Right forelimb (tissue), 1 donor: ENCODE results near the gene FOLR1.
A peak's percentile ranks its signal among the peaks of the same experiment; 100 is the strongest.

Experiments used
- DNase-seq: peaks from one replicate; pipeline ENCODE4 v3.0.0-alpha.2; 2018

FOLR1 gene

DNA sequence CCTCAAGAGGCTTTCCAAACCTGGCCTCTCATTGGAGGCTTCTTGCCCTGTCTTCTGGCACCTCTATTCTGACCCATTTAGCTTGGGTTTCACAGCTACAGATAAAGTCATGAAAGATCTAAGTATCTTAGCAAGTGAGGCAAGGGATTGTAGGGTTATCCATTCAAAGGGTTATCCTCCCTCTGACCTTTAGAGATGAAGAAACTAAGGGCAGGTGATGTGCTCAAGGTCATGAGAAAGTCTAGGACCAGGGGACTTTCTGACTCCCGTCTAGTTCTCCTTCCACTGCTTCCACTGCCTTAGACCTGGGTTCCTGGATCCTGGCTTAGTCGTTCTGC is 44.8 kb downstream of the FOLR1 start:
- no peak for DNase-seq

DNA sequence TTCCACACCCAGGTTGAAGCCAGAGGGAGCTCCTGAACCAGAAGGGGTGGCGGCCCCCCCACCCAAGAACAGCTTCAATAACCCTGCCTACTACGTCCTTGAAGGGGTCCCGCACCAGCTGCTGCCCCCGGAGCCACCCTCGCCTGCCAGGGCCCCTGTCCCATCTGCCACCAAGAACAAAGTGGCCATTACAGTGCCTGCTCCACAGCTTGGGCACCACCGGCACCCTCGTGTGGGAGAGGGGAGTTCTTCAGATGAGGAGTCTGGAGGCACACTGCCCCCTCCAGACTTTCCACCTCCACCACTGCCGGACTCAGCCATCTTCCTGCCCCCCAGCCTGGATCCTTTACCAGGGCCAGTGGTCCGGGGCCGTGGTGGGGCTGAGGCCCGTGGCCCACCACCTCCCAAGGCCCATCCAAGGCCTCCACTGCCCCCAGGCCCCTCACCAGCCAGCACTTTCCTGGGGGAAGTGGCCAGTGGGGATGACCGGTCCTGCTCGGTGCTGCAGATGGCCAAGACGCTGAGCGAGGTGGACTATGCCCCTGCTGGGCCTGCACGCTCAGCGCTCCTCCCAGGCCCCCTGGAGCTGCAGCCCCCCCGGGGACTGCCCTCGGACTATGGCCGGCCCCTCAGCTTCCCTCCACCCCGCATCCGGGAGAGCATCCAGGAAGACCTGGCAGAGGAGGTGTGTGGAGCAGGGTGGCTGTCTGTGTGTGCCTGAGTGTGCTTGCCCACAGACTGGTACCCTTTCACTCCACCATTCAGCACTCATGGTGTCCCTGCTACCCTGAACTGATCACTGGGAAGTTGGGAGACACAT is 45.4 kb downstream of the FOLR1 start:
- DNase-seq = no peak

DNA sequence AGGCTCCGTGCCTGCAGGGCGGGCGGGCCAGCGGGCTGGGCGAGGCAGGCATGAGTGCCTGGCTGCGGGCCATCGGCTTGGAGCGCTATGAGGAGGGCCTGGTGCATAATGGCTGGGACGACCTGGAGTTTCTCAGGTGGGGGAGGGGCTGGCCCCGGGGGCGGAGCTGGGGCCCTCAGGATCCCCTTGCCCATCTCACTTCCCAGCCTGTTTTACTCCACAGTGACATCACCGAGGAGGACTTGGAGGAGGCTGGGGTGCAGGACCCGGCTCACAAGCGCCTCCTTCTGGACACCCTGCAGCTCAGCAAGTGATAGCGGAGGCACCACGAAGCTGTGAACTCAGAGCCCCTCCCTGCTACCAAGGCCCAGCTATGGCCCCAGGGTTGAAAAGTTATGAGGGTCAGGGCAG is 46.1 kb downstream of the FOLR1 start:
- no peak for DNase-seq

DNA sequence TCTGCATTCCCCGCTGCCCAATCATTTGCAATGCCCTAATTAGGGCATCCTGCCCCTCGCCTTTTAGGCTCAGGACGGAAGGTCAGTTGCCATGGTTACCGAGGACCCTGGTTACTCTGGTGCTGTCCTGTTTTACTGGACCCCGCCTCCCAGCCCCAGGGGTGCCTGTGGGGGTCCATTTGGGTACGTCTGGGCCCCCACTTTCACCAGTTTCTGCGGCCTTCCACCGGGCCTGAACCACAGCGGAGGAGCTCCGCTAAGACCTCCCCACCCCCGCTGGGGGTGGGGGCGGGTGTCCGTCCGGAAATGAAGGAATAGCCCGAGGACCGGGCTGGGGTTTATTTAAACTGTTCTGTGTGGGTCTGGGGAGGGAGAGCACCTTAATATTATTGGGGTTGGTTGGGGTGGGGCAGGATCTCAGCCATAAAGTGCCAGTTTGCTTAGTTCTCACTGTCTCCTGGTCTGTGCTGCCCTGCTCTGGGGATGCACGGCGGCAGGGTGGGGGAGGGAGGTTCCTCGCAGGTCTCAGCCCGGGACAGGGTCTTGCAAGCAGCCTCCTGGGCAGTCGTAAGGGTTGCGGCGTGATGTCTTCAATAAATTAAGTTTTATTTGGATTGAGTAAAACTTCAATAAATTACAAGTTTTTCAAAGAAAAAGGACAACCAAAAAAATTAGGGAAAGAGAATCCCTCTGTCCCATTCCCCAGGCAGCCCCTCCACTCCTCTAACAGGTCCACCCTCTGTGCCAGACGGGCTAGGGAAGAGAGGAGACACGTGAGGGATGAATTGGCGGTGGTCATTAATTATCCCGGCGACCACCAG is 46.8 kb downstream of the FOLR1 start:
- no peak for DNase-seq

DNA sequence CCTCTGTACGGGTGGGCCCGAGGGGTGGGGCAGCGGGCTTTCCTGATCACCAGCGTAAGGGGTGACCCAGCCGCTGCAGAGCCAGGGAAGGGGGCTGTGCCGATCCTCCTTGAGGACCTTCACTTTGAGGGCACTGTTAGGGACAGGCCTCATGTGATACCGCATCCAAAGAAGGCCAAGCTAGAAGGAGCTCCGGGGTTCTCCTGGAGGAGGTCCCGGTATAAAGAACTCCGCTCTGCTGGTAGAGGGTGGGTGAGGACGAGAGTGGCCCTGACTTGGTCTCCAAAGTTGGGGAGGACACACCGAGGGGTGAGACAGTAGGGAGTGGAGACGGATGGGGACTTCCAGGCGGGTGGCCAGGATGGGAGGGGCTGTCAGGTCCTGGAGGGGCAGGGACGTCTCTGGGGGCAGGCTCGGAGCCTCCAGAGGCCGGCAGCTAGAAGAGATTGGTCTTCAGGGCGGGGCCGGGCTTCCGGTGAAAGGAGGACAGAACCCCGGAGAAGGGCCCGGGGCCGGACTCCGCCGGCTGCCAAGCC is 47.4 kb downstream of the FOLR1 start:
- peak; percentile 72 for DNase-seq

DNA sequence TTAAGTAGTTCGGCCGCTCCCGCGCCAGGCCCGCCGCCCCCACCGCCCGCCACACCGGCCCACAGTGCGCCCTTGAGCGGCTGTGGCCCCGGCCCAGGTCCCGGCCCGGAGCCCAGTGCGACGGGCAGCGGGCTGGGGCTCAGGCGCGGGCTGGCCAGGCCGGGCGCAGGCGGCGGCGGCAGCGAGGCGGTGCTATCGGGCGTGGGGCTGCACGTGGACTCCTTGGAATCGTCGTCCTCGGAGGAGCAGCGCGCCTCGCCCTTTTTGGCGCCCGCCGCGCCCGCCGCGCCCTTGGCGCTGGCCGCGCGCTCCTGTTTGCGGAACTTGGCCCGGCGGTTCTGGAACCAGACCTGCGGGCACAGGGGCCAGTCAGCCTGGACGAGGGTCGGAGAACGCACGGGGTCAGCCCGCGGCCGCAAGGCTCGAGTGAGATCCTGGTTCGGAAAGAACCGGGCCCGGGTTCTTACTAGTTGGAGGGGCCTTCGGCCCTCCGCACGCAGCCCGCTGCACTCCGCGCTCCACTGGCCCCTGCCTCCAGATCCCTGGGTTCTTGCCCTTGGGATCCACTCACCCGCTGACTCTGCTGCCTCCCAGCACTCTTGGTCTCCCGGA is 48.0 kb downstream of the FOLR1 start:
- DNase-seq = peak; percentile 73

DNA sequence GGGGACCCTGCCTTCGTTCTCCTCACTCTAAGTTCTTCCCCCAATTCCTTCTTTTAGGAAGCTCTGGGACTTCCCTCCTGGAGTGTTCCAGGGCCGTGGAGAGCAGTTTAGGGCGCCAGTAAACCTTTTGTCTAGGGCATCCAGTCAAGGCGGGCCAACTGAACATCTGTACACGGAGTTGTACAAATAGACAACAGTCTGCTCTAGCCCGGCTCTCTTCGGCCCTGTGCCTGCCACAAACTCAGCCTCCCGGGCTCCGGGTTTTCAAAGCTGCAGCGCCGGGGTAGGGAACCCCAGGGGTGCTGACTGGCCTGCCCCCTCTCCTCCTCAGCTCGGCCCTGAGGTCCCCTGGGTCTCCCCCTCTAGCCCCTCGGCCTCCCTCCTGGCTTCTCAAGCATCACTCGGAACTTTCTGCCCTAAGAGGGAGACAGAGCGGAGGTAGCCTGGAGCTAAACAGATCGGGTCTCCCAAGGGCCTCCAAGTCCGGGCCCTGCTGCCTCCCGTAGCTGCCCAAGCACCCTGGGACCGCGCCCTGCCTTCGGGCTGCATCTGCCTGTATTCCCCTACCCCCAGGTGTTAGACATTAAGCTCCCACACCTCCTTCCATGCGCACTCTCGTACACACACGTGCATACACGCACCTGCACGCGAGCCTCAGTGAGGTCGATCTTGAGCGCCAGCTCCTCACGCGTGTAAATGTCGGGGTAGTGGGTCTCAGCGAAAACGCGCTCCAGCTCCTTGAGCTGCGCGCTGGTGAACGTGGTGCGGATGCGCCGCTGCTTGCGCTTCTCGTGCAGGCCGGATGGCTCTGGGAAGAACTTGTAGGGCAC is 48.7 kb downstream of the FOLR1 start:
- no peak for DNase-seq

DNA sequence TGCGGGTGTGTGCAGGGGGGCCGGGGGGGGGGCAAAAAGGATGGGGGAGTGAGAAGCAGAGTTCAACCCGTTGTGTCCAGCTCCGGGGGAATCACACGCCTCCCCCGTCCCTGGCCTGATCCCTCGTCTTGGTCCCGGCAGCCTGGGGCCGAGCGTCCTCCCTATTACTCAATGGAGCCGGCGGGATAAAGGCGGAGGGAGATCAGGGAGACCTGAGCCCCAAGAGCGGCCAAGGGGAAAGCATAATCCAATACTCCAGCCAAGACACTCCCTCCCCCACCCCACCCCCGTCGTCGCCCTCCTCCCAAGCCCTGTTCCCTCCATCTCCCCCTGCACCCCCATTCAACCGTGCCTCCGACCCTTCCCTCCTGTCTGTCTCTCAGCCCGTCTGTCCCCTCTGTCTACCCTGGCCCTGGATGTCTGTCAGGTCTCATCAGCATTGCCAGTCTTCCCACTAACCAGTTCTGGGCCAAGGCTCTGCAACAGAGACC is 49.4 kb downstream of the FOLR1 start:
- no peak for DNase-seq

DNA sequence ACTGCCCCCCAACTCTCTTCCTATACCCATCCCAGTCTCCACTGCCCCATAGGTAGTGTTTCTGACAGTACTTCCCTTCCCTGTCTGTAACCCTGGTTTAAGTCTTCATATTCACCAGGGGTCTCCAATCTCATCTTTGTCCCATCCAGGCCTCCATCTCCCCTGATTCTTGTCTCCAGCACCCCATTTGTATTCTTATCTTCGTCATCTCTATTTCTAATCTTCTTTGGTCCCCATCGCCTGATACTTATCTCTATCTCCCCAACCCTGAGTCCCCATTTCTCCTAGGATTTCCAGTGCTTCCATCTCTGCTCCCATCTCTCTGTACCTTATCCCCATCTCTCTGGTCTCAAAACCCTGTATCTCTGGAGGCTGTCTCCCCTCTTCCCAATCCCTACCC is 50.2 kb downstream of the FOLR1 start:
- DNase-seq = no peak

DNA sequence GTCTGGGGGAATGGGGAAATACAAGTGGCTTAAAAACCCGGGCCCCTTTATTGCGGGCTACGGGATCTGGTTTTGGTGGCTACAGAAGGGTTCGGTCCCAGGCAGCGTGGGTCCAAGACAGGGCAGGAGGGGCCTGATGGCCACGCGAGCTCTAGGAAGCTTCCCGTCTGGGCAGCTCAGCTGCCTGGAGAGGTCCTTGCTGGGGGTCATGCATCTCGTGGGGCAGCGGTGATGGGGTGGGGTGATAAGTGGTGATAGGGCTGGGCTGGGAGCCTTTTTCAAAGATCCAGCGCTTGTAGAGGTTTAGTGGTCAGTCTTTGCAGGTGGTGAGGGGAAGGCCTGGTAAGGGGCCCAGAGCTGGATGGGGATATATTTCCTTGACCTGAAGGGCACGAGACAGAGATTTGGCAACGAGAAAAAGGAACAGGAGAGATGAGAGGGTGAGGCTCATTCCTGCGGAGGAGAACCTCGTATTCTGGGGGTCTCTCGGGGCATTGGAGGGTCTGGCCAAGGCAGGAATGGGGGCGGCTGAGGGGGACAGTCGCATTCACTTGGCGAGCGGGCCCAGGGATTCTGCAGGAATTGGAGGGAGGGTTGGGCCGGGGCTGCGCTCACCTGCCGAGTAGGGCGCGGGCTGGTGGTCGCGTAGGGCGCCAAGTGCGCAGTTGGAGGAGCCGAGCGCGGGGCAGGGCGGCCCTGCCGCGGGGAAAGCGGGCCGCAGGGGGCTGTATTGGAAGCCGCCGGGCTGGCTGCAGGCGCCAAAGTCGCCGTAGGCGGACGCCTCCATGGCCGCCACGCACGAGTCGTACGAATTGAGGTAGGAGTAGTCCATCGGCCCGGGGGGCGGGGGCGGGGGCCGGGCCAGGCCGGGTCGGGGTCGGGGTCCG is 51.5 kb downstream of the FOLR1 start:
- no peak for DNase-seq

DNA sequence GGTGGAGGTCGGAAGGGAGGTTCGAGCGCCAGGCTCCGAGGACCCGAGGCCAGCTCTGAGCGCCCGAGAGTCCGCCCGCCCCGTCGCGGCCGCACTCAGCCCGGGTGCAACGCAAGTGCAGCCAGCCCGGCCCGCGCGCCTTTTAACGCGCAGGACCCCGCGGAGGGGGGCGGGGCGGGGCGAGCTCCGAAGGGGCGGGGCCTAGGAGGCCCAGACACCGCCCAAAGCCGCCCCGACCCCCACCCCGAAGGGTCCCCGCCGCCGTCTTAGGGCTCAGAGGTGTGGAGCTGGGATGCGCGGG is 52.1 kb downstream of the FOLR1 start, which contains the start of gene PHOX2A:
TSS of gene PHOX2A (minus strand) at position 117 of the 301 bp plus-strand sequence. CDS start 172 bp downstream, outside the sequence.
- no peak for DNase-seq

DNA sequence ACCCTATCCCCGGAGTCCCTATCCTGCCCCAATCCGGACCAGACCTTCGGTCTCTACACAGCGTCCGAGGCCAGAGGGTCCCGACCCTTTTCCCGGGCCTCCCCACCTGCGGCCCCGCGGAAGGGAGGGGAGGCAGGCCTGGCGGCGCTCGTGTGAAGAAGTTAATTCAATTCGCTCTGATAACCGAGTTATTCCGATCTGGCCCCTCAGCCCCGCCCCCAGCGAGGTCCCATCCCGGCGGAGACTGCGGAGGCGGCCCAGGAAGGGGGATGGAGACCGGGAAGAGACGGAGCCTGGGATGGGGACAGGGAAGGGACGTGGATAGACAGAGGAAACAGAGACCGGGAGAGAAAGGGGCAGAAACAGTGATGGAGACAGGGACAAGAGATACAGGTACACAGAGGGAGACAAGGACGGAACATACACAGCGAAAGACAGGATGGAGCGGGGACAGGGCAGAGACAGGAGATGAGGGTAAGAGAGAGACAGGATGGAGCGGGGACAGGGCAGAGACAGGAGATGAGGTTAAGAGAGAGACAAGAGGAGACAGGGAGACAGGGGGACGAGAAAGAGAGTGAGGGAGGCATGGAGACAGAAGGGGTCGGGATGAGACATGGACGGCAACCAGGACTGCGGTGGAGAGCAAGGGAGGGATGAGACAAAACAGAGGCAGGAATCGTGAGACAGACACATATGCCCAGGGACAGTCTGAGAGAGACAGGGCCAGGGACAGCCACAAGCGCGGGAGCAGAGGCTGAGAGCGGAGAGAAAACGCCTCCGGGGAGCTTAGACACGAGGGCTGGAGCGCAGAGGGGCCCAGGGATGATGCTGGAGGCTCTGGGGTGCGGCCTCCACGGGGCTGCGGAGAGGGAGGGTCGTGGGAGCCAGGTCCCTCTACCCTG is 52.7 kb downstream of the FOLR1 start:
- no peak for DNase-seq

DNA sequence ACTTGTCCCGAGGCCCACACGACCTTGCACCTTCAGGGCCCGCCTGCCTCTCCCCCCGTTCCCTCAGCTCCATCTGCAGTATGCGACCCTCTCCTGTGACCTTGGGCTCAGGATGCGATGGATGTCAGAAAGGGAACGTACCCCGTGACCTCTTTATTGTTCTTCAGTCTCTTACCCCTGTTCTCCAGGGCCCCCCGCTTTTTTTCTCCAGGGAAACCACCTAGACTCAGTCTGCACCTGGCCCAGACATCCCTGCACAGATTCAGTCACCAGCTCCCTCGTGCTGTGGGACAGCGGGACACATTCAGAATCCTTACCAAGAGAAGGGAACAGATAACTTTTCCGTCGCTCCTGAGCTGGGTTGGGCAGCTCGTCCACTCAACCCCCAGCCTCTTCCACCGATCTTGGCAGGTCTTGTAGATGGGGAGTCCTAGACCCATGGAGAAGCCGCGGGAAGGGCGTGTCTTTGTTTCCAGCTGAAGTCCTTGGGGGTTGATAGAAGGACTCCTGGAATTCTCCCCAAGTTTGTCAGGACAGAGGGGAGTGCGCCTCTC is 53.4 kb downstream of the FOLR1 start:
- no peak for DNase-seq
